OCI-LY1 (cell line): ENCODE data around the gene MRFAP1.

Experiments used
- CTCF ChIP-seq: fragments of 200-600 bp; sonication (generic), shearing (Covaris generic); IDR thresholded peaks from 2 replicates; pipeline ENCODE4 v1.5.1; 2017; ENCODE audit warnings: mild to moderate bottlenecking, antibody characterized with exemption, low read length, moderate library complexity, mixed read lengths
- EZH2 ChIP-seq: fragments of 200-600 bp; sonication (generic), shearing (Covaris generic); IDR thresholded peaks from 2 replicates; pipeline ENCODE4 v1.8.0; 2017; ENCODE audit warnings: borderline replicate concordance, mixed run types, mild to moderate bottlenecking, antibody characterized with exemption, low read length, moderate library complexity, mixed read lengths

DNA sequence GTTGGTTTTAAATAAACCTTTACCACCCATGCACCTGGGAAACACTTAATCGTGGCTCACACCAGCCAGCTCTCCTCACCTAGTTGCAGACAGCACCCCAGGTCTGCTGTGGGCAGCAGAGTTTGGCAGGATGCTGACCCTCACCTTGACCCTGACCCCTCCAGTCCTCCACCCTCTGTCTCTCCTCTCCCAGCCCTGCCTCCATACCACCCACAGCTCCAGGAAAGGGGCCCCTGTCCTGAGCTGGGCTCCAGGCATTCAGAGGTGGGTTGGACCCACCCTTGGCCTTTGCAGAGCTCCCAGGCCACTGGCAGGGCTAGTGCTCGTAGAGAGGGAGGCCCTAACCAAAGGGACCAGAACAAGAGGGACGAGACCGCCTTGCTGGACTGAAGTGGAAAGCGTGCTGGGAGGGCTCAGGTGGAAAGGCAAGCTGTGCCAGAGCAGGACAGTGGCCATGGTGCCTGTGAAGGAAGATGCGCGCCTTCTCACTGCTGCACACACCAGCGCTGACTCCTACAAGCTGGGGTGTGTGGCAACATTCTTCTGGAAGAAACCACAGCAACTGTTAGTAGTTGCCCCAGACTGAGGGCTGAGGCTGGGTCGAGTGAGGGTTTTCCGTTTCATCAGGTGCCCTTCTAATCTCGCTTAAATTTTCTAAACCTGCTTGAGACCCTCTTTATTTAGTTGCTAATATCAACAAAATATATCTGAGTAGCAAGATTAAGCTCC lies 42.5 kb downstream of the MRFAP1 start:
- no peak for TF ChIP-seq CTCF
- TF ChIP-seq EZH2: no peak
